Measurements from ENCODE around the gene LENG1.

The LENG1 gene

DNA sequence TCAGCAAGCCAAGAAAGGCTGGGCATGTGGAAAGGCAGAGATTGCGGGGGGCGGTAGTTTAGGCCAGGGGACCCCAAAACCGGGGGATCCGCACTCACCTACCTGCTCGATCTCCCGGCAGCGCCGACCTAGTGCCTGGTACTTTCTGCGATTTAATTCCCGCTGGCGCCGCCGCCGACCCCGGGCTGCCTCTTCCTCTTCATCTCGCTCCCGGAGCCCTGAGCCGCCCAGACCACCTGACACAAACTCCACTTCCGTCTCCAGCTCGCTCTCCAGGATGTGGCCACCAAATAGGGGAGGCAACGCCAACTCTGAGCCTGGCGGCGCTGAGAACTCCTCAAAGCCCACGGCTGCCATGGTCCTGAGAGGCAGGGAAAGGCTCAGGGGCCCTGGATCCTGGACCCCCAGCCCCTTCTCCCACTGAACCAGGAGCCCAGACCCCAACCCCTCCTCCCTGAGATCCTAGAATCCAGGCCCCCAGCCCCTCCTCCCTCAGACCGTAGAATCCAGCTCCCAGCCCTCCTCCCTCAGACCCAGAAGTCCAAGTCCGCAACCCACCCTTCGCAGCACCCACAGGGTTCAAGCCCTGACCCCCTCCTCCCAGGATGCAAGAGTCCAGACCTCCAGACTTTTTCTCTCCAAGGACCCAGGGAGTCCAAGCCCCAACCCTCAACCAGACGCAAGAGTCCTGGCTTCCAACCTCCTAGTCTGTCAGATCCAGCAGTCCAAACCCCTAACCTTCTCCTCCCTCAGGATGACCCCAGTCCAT lies 45.0 kb downstream of the LENG1 start:
- no peak for DNase-seq (ENCODE audit: low spot score)

- DNase-seq (ENCODE audit: low spot score): no peak
These were observed 49.9 kb downstream of the LENG1 start for GRCh38 chr19:54109651-54110050.

DNA sequence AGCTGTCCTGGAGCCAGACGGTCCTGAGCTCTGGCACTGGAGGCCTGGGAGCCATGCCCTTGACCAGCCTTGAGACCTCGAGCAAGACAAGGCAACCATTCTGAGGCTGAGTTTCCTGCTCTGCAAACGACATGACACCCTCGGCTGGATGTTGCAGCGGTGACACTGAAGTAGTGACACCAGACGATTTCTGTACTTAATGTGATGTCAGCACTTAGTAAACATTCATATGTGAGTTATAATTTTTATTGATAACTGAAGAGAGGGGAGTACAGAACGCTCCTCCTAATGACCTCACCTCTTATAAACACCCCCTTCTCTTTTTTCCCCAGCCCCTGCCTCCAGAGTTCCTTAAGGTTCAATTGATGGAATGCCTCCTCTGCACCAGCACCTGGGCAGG lies 51.0 kb downstream of the LENG1 start:
- no peak for DNase-seq (ENCODE audit: low spot score)

DNA sequence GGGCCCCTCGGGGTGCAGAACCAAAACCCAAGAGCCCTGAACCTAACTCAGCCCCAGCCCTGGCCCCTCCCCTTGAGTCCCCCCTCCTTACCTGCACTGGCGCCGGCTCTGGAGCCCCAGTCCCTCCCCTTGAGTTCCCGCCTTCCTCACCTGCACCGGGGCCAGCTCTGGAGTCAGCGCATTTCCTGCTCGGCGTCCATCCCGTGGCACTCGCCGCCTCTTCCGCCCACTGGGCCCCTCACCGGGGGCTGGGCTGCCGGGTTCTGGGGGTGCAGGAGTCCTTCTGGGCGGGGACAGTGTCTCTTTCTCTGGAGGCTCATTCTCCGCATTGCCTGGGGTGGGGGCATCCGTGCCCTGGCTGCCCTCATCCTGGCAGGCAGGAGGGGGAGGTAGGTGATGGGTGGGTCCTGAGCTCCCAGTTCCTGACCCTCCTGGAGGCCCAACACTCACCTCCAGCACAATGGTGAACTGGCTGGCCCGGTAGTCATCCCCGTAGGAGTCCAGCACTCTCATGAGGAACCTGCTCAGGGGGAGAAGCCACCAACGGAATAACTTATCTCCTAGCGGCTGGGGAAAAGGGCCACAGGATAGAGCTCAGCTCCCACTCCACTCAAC lies 51.5 kb downstream of the LENG1 start:
- DNase-seq (ENCODE audit: low spot score): no peak

- DNase-seq (ENCODE audit: low spot score): no peak
These were observed 52.8 kb downstream of the LENG1 start for GRCh38 chr19:54106716-54107115.

GRCh38 chr19:54105796-54106195 lies 53.7 kb downstream of the LENG1 start:
- DNase-seq (ENCODE audit: low spot score): no peak

Data from SK-N-DZ (cell line).